Common myeloid progenitor, CD34-positive (primary cell): Measurements from ENCODE around the gene IDS.

Source experiments
- CTCF ChIA-PET: fragments of 350-600 bp; sonication (Branson Sonifier 250); formaldehyde crosslinking; loops from one replicate; lab custom pipeline; 2021; ENCODE audit warnings: antibody characterized with exemption; lab: Charles Lee
- POLR2A ChIA-PET: fragments of 350-600 bp; sonication (Branson Sonifier 250); formaldehyde crosslinking; loops from one replicate; lab custom pipeline; 2021; ENCODE audit warnings: antibody characterized with exemption; lab: Charles Lee
- DNase-seq, 3 donors: peaks; one replicate each; pipeline versions ENCODE4 v3.0.0 to v3.0.0-alpha.2; 2013
- H3K27ac ChIP-seq, 2 experiments: 1 replicate in 1 of 2; 2 replicates in 1 of 2; pipeline ENCODE4 v1.7.0; 2013; ENCODE audit warnings: inconsistent platforms in 2 of 2, low read length in 2 of 2, mild to moderate bottlenecking in 2 of 2, low read depth in 1 of 2, moderate library complexity in 1 of 2; ENCODE audit not compliant: severe bottlenecking in 2 of 2, insufficient read depth in 1 of 2, poor library complexity in 1 of 2
- H3K27me3 ChIP-seq, 5 experiments: replicated peaks in 2 of 5; 1 replicate in 3 of 5; 2 replicates in 2 of 5; pipeline versions ENCODE4 v1.6.1 to v1.7.0; 2013; ENCODE audit warnings: low read length in 4 of 5, mild to moderate bottlenecking in 2 of 5, moderate library complexity in 2 of 5, inconsistent platforms in 1 of 5; ENCODE audit not compliant: insufficient read depth in 5 of 5, control insufficient read depth in 4 of 5
- H3K36me3 ChIP-seq, 4 experiments: 1 replicate in 2 of 4; 2 replicates in 2 of 4; pipeline versions ENCODE4 v1.6.1 to v1.7.0; 2013; ENCODE audit warnings: low read length in 3 of 4, control low read depth in 1 of 4, mild to moderate bottlenecking in 1 of 4; ENCODE audit not compliant: control insufficient read depth in 4 of 4, insufficient read depth in 4 of 4
- H3K4me1 ChIP-seq, 4 experiments: 1 replicate in 3 of 4; 2 replicates in 1 of 4; pipeline versions ENCODE4 v1.6.1 to v1.7.1; 2013; ENCODE audit warnings: low read length in 3 of 4, mild to moderate bottlenecking in 3 of 4, control low read depth in 1 of 4, inconsistent platforms in 1 of 4, moderate library complexity in 1 of 4; ENCODE audit not compliant: control insufficient read depth in 4 of 4, insufficient read depth in 4 of 4; ENCODE audit errors: control extremely low read depth in 1 of 4
- H3K4me3 ChIP-seq, 7 experiments: 1 replicate in 4 of 7; 2 replicates in 3 of 7; pipeline versions ENCODE4 v1.5.1 to v1.7.0; 2013; ENCODE audit warnings: mild to moderate bottlenecking in 7 of 7, low read length in 6 of 7, moderate library complexity in 6 of 7, inconsistent platforms in 2 of 7, low read depth in 2 of 7, control low read depth in 1 of 7; ENCODE audit not compliant: insufficient read depth in 4 of 7, control insufficient read depth in 1 of 7; ENCODE audit errors: extremely low read depth in 1 of 7
- H3K9me3 ChIP-seq, 5 experiments: 1 replicate in 4 of 5; 2 replicates in 1 of 5; pipeline versions ENCODE4 v1.6.1 to v1.7.1; 2013; ENCODE audit warnings: low read length in 4 of 5, mild to moderate bottlenecking in 2 of 5, inconsistent platforms in 1 of 5, low read depth in 1 of 5, moderate library complexity in 1 of 5; ENCODE audit not compliant: control insufficient read depth in 4 of 5, insufficient read depth in 2 of 5; ENCODE audit errors: control extremely low read depth in 1 of 5
- WGBS: methylation state at CpG from one replicate; pipeline ENCODE4 v1.1.5; 2013; ENCODE audit not compliant: insufficient coverage; 5-methylcytosine and 5-hydroxymethylcytosine counted together

The IDS gene

GRCh38 chrX:149487292-149487691, 17.8 kb downstream of the IDS start:
- Histone ChIP-seq H3K27me3 (no peaks in the 10 kb centered on the region), H3K36me3 (peaks cover 4 to 85% (median 20%) of the 10 kb centered on the region in 4 experiments), H3K4me1 (no peaks in the 10 kb centered on the region), H3K27ac (no peak overlapping the region), H3K4me3 (no peak overlapping the region), H3K9me3 (no peaks in the 10 kb centered on the region)
- ChIA-PET POLR2A (interaction anchor here (0.9 kb wide), 1 partner anchor 8 kb away, joined by 4 read pairs; no protein-coding TSS in a partner anchor), CTCF (no interaction called here)
- 78% methylated on average over 5 of the region's 6 CpGs for WGBS
- peak in 2 of 3 donors; percentile 8 to 46 for DNase-seq

- no CpG with 5 or more reads among the region's 2 CpGs for WGBS
- peaks cover 0 to 29% (median 3%) of the 10 kb centered on the region in 4 experiments for H3K36me3 ChIP-seq
- no peaks in the 10 kb centered on the region for H3K9me3 ChIP-seq
- DNase-seq = no peak
- H3K4me1 ChIP-seq = no peaks in the 10 kb centered on the region
- H3K27ac ChIP-seq = no peak overlapping the region
- no peak overlapping the region for H3K4me3 ChIP-seq
- no peaks in the 10 kb centered on the region for H3K27me3 ChIP-seq
- CTCF ChIA-PET = interaction anchor here (1.8 kb wide), 1 partner anchor 946 kb away, joined by 3 read pairs; no protein-coding TSS in a partner anchor
- POLR2A ChIA-PET = no interaction called here
Measured at GRCh38 chrX:149476513-149476912, 28.6 kb downstream of the IDS start.

GRCh38 chrX:149473966-149474365, 31.1 kb downstream of the IDS start:
- Histone ChIP-seq H3K27ac (no peak overlapping the region), H3K9me3 (no peaks in the 10 kb centered on the region), H3K4me3 (no peak overlapping the region), H3K27me3 (peaks cover 0 to 7% (median 0%) of the 10 kb centered on the region in 5 experiments), H3K36me3 (peaks cover 0 to 11% (median 2%) of the 10 kb centered on the region in 4 experiments), H3K4me1 (peaks cover 0 to 2% (median 0%) of the 10 kb centered on the region in 4 experiments)
- WGBS = no CpG with 5 or more reads among the region's 1 CpG
- ChIA-PET CTCF (no interaction called here), POLR2A (no interaction called here)
- DNase-seq = no peak

- H3K4me1 ChIP-seq = peaks cover 0 to 2% (median 0%) of the 10 kb centered on the region in 4 experiments
- no peak for DNase-seq
- H3K27ac ChIP-seq = no peak overlapping the region
- H3K27me3 ChIP-seq = peaks cover 0 to 7% (median 0%) of the 10 kb centered on the region in 5 experiments
- WGBS = no CpG with 5 or more reads among the region's 1 CpG
- H3K36me3 ChIP-seq = peaks cover 0 to 7% (median 2%) of the 10 kb centered on the region in 4 experiments
- H3K9me3 ChIP-seq = no peaks in the 10 kb centered on the region
- H3K4me3 ChIP-seq = no peak overlapping the region
- ChIA-PET CTCF (no interaction called here), POLR2A (no interaction called here)
Measured at GRCh38 chrX:149473092-149473491, 32.0 kb downstream of the IDS start.

- CTCF ChIA-PET = interaction anchor here (3.2 kb wide), 1 partner anchor 1339 kb away, joined by 10 read pairs; no protein-coding TSS in a partner anchor
Measured at GRCh38 chrX:149472625-149473024, 32.5 kb downstream of the IDS start.

GRCh38 chrX:149471397-149471796, 33.7 kb downstream of the IDS start:
- peaks cover 0 to 10% (median 0%) of the 10 kb centered on the region in 5 experiments for H3K27me3 ChIP-seq
- WGBS = 67% methylated on average over 8 of the region's 8 CpGs
- H3K9me3 ChIP-seq = no peaks in the 10 kb centered on the region
- peaks cover 0 to 2% (median 0%) of the 10 kb centered on the region in 4 experiments for H3K4me1 ChIP-seq
- H3K36me3 ChIP-seq = no peaks in the 10 kb centered on the region
- no peak overlapping the region for H3K4me3 ChIP-seq
- CTCF ChIA-PET = interaction anchor here (1.0 to 3.5 kb wide), 9 partner anchors 11 to 1421 kb away, joined by 3 to 12 read pairs (median 3); no protein-coding TSS in a partner anchor
- DNase-seq = no peak
- POLR2A ChIA-PET = no interaction called here
- H3K27ac ChIP-seq = no peak overlapping the region

More at GRCh38 chrX:149472625-149473024, 32.5 kb downstream of the IDS start:
- Histone ChIP-seq H3K27me3 (peaks cover 0 to 7% (median 0%) of the 10 kb centered on the region in 5 experiments), H3K27ac (no peak overlapping the region), H3K4me3 (no peak overlapping the region), H3K4me1 (peaks cover 0 to 2% (median 0%) of the 10 kb centered on the region in 4 experiments), H3K36me3 (peaks cover 0 to 2% (median under 1%) of the 10 kb centered on the region in 4 experiments), H3K9me3 (no peaks in the 10 kb centered on the region)
- POLR2A ChIA-PET = no interaction called here
- no peak for DNase-seq

- Histone ChIP-seq H3K27ac (no peak overlapping the region), H3K9me3 (no peaks in the 10 kb centered on the region), H3K4me3 (no peak overlapping the region), H3K4me1 (peaks cover 0 to 2% (median 0%) of the 10 kb centered on the region in 4 experiments), H3K27me3 (peaks cover 0 to 10% (median 0%) of the 10 kb centered on the region in 5 experiments), H3K36me3 (no peaks in the 10 kb centered on the region)
- ChIA-PET POLR2A (no interaction called here), CTCF (interaction anchor here (0.6 to 3.5 kb wide), 10 partner anchors 12 to 1421 kb away, joined by 3 to 12 read pairs (median 3); no protein-coding TSS in a partner anchor)
- peak; percentile 48 to 74 (median 71) for DNase-seq
- WGBS = 19% methylated on average over 21 of the region's 23 CpGs
Measured at GRCh38 chrX:149470955-149471354, 34.2 kb downstream of the IDS start.
